Epidermal melanocyte (primary cell): ENCODE measurements around the gene HCAR3.

Source experiments
- DNase-seq: peaks from one replicate; pipeline ENCODE4 v3.0.0; 2011; ENCODE audit warnings: low spot score; ENCODE audit not compliant: insufficient read length

Gene HCAR3

GRCh38 chr12:122669397-122670070 lies 47.1 kb downstream of the HCAR3 start:
- no peak for DNase-seq

DNA sequence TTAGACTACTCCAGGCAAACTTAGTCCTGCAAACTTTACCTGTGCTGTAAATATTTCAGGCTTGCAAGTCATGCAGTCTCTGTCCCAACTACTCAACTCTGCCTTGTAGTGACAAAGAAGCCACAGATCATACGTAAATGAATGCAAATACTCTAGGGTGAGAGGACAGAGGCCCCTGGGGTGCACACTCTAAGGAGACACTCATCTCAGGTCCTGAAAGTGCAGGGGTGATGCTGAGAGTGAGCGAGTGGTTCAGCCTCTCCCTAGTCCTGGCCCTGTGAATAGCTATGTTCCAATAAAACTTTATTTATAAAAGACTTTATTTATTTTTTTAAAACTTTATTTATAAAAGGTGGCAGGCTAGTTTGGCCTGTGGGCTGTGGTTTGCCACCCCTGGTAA lies 48.3 kb downstream of the HCAR3 start:
- DNase-seq = no peak

DNA sequence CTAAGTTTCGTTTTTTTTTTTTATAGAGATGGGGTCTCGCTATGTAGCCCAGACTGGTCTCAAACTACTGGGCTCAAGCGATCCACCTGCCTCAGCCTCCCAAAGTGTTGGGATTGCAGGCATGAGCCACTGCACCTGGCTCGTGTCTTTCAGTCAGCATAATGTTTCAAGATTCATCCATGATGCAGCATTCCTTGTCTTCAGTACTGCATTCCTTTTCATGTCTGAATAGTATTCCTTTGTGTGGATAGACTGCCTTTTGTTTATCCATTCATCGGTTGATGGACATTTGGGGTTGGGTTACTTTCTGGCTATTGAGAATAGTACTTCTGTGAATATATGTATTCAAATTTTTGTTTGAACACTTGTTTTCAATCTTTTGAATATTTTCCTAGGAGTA lies 50.9 kb downstream of the HCAR3 start:
- DNase-seq = no peak

GRCh38 chr12:122665349-122665748 lies 51.3 kb downstream of the HCAR3 start:
- no peak for DNase-seq
